Putamen (tissue), 1 donor: ENCODE data around the gene TMEM250.
A peak's percentile ranks its signal among the peaks of the same experiment; 100 is the strongest.
"Not testable (repeated sequence)": the region's sequence is repeated elsewhere in the genome, so short reads cannot be mapped to it uniquely, and the experiment has no call there.

Experiments
- DNase-seq: peaks from one replicate; pipeline ENCODE4 v3.0.0-alpha.2; 2016; ENCODE audit warnings: low spot score

The TMEM250 gene

GRCh38 chr9:136111190-136111589, 7.5 kb downstream of the TMEM250 start:
- no peak for DNase-seq

GRCh38 chr9:136110082-136111061, 8.3 kb downstream of the TMEM250 start:
- no peak for DNase-seq

- DNase-seq, result peak; percentile 90
Observed at GRCh38 chr9:136109351-136110081, 9.2 kb downstream of the TMEM250 start.

DNA sequence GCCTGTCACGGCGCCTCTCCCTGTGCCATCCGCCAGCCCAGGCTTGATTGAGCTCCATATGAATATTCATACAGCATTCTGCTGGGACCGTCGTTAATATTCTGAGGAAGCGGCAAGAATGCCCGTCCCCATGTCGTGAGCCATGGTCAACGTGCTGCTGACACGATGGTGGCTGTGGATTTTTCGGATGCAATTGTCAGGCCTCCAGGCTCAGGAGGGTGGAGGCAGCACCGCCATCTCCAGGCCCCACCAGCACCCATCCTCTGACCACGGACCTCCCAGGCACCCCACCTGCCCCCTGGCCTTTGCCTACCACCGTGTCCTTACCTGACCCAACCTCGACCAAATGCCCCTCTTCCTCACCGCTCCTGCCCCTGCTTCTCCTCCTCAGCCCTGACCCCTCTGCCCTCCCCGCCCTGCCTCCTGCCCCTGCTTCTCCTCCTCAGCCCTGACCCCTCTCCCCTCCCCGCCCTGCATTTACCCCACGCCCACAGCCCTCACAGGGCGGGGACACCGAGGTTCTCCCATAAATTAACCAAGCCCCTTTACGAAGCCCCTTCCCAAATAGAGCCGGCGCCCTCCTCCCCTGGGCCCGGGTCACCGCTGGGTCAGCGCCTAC, 9.9 kb downstream of the TMEM250 start:
- no peak for DNase-seq

- no peak for DNase-seq
Observed at GRCh38 chr9:136107953-136108647, 10.6 kb downstream of the TMEM250 start.

GRCh38 chr9:136107155-136107952, 11.3 kb downstream of the TMEM250 start:
- DNase-seq, result no peak

DNA sequence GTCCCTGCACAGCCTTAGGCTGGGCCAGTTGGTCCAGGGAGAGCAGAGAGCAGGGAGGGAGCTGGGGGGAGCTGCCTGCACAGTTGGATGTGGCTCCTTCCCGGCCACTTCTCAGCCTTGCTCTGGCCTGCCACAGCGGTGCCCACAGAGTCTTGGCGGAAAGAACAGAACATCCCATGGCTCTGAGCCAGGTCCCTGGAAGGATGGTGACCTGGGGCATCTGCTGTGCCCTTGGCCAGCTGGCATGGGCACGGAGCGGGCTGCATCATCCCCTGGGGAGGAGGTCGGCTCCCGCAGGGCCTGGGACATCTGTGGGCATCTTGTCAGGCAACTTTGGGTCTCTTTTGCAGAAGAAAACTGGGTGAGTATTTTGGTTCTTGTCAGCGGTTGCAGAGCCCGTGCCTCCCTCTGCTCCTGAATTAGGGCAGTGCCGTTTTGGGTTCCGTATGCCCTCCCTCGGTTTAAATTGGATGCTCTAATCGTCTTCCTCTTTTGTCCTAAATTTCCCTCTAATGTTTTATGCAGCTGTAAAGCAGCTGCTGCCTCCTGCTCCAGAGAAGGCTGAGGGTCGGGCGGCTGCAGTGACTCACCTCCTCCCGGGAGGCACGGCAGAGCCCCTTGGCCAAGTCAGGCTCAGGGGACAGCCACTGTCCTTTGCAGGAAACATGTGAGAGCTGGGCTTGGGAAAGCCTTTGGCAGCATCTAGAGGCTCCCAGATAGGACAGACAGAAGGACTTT, 13.1 kb downstream of the TMEM250 start:
- no peak for DNase-seq

DNA sequence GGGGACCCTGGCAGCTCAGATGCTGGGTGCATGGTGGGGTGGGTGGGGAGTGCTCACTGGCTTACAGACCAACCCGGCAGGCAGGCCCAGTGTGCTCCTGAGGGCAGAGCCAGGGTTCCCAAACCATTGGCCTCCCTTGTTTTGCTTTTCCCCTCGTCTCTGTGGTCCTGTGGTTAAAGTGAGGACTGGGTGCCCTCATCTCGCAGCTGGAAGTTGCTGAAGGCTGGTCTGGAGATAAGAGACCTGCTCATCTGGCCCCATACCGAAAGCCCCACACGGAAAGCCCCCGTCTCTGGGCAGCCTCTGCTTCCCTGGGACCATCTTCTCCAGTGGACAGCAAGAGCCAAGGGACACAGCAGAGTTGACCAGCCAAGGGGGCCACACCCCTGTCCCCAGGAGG, 13.8 kb downstream of the TMEM250 start:
- no peak for DNase-seq

- no peak for DNase-seq
Observed at GRCh38 chr9:136104488-136104800, 14.2 kb downstream of the TMEM250 start.

DNA sequence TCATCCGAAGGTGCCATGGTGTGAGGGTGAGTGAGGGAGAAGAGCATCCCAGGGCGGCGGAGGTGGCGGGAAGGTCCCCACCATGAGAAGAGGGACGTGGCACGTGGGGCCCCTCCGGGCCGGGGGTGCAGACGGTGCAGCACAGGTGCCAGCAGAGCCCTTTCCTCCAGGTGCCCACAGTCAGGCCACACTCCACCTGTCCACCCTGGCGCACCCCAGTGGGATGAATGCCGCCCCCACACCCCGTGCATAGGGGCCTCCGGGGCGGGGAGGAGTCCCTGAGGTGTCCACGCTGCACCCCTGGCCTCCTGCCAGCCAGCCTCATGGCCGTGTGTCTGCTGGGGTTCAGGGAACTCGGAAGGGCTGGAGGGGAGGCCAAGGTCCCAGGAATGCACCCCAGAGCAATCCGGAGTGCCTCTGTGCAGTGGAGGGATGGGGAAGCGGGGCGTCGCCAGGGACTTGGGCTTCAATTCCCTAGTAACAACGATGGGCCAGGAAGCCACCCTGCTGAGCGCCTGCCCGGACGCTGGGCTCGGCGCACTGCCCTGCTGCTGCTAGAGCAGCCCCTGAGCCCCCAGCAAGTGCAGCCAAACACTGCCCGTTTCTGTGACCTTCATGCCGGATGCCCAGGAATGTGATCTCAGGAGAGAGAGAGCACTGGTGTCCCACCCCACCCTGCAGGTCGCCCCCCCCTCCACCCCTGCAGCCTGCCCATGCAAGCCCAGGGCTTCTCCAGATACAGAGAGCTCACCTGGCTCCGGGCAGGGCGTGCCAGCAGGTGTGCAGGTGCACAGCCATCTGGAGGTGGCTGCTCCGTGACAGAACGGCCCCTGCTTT, 14.8 kb downstream of the TMEM250 start:
- DNase-seq, result no peak

DNA sequence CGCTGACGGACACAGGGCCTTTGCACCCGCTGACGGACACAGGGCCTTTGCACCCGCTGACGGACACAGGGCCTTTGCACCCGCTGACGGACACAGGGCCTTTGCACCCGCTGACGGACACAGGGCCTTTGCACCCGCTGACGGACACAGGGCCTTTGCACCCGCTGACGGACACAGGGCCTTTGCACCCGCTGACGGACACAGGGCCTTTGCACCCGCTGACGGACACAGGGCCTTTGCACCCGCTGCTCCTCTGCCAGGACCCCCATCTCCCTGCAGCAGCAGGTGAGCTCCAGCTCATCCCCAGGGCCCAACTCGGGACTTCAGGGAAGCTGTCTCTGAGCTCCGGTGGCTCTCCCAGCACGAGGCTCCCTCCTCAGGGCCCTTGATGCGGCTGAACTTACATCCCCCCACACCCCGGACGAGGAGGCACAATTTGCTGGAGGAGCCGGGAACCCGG, 17.0 kb downstream of the TMEM250 start:
- DNase-seq, result not testable (repeated sequence)

GRCh38 chr9:136100700-136101614, 17.7 kb downstream of the TMEM250 start:
- DNase-seq, result no peak

DNA sequence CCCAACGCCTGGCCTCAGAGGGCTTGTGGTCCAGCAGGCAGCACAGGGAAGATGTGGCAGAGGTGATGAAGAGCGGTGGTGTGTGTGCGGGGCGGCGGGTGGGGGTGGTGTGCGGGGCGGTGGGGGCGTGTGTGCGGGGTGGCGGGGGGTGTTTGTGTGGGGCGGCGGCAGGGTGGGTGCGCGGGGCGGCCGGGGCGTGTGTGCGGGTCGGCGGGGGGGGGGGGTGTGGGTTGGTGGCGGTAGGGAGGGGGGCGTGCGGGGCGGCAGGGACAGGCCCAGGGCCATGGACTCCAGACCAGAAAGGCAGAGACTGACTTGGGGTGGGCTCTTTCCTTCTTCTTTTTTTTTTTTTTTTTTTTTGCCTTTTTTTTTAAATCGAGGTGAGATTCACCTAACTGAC, 19.1 kb downstream of the TMEM250 start:
- no peak for DNase-seq

DNA sequence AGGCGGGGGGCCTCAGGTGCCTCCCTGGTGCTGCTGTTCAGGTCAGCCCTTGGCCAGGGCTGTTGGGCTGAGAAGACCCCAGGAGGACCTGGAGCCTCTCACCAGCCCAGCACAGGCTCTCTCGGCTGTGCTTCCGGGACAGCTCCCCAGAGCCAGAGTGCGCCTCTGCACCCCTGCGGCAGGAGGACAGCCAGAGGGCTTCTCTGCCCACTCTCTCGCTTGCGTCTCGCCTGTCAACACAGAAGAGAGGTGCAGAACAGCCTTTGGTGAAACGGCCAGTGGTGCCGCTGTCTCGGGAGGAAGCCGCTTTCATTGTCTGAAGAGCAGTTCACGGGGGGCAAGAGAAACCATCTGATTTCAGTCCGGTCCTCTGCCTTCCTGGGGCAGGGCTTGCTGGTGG, 19.8 kb downstream of the TMEM250 start:
- DNase-seq, result no peak

- no peak for DNase-seq
Observed at GRCh38 chr9:136098210-136098609, 20.5 kb downstream of the TMEM250 start.

- DNase-seq, result no peak
Observed at GRCh38 chr9:136096505-136097001, 22.1 kb downstream of the TMEM250 start.

DNA sequence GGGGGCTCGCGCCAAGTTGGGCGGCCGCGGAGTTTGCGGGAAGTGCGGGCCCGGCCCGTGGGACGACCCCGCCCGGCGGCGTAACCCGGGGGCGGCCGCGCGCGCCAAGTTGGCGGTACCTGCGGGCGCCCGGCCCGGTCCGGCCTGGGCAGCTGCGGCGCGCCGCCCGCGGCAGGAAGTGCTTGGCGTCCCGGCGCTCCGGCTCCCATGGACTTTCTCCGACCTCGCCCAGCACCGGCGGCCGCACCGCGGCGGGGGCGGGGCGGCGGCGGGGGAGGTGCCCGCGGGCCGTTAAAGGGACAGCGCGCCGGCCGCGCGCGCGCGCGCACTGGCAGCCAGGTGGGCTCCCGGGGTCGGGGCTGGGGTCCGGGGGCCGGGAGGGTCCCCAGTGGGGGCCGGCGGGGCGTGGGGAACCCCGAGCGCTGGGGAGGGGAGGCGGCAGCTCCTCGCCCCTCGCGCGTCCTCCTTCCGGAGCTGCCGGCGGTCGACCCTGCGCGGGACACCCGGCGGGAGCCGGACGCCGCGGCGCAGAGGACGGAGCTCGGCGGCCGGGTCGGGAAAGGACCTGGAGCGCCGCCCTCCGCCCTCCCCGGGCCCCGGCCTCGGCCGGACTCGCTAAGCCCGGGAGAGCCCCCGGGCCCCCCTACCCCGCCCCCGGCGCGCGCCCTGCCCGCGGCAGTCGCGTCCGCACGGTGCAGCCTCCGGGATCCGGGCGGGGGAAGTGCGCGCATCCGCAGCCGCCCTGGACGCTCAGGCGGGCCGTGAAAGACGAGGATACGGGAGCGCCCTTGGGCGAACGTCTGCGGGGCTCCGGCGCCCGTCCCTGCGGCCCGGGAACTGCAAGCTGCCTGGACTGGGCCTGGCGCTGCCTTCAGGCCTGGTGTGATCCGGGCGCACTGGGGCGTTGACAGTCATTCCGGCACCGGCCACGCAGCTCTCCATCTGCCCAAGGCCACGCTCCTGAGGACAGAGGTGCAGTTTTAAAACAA, 23.3 kb downstream of the TMEM250 start, which contains the start of gene NACC2:
NACC2 (minus strand) TSS at position 220 of the 989 bp plus-strand sequence. CDS start 44,768 bp downstream, outside the sequence.
- DNase-seq, result no peak
